Measurements from ENCODE around the gene CZIB. TPM values are rescaled to one million over a fixed set of nuclear protein-coding genes. Genes with fewer than 3 reads are reported as not detected.

Gene CZIB
- total and polyA plus RNA-seq, 3 experiments from 2014 or later, result 58.0 to 60.4 (median 58.4) TPM

- H3K36me3 Mint-ChIP-seq, result no peaks in the 10 kb centered on the region
- H3K27ac Mint-ChIP-seq, result no peak overlapping the region
- no peak overlapping the region for H3K4me3 Mint-ChIP-seq
- Histone ChIP-seq H3K36me3 (ENCODE audit: insufficient read depth, low read length) (no peaks in the 10 kb centered on the region), H3K27me3 (ENCODE audit: insufficient read depth, low read length, poor library complexity, severe bottlenecking) (no peaks in the 10 kb centered on the region), H3K9me3 (ENCODE audit: low read length) (no peaks in the 10 kb centered on the region), H3K4me1 (ENCODE audit: insufficient read depth, low read length) (no peaks in the 10 kb centered on the region), H3K27ac (ENCODE audit: low read depth, low read length) (no peak overlapping the region), H3K4me3 (ENCODE audit: low read length) (no peak overlapping the region)
- H3K9me3 Mint-ChIP-seq, result no peaks in the 10 kb centered on the region
- no peaks in the 10 kb centered on the region for H3K4me1 Mint-ChIP-seq
- DNase-seq, result no peak
- ChIA-PET CTCF (no interaction called here), POLR2A (no interaction called here)
- H3K27me3 Mint-ChIP-seq, result peaks cover 3 to 21% of the 10 kb centered on the region in 2 donors
Measured at GRCh38 chr1:53166912-53167311, 53.5 kb downstream of the CZIB start.

DNA sequence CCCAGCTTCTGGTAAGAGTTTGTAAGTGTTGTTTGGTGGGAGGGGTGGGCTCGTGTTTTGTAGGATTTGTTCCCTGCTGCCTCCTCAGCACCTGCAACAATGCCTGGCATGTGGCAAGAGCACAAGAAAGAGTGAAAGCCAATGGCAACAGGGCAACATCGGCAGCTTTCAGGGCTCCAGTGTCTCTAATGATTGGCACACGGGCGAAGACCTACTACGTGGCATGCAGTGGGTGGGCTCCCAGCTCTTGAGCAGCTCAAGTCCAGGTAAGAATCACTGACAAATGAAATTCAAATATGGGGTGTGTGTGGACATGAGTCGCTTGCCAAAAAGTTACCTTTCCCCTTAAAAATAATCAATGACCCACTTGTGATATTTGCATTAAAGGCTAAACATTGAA, 54.1 kb downstream of the CZIB start:
- H3K4me1 Mint-ChIP-seq, result no peaks in the 10 kb centered on the region
- no peak overlapping the region for H3K27ac Mint-ChIP-seq
- DNase-seq, result no peak
- no peak overlapping the region for H3K4me3 Mint-ChIP-seq
- POLR2A ChIA-PET, result no interaction called here
- H3K27ac ChIP-seq (ENCODE audit: low read depth, low read length), result no peak overlapping the region
- H3K4me1 ChIP-seq (ENCODE audit: insufficient read depth, low read length), result no peaks in the 10 kb centered on the region
- peaks cover 3 to 21% of the 10 kb centered on the region in 2 donors for H3K27me3 Mint-ChIP-seq
- no peaks in the 10 kb centered on the region for H3K27me3 ChIP-seq (ENCODE audit: insufficient read depth, low read length, poor library complexity, severe bottlenecking)
- CTCF ChIA-PET, result no interaction called here
- no peaks in the 10 kb centered on the region for H3K9me3 Mint-ChIP-seq
- H3K36me3 ChIP-seq (ENCODE audit: insufficient read depth, low read length), result no peaks in the 10 kb centered on the region
- no peaks in the 10 kb centered on the region for H3K36me3 Mint-ChIP-seq
- H3K4me3 ChIP-seq (ENCODE audit: low read length), result no peak overlapping the region
- no peaks in the 10 kb centered on the region for H3K9me3 ChIP-seq (ENCODE audit: low read length)

DNA sequence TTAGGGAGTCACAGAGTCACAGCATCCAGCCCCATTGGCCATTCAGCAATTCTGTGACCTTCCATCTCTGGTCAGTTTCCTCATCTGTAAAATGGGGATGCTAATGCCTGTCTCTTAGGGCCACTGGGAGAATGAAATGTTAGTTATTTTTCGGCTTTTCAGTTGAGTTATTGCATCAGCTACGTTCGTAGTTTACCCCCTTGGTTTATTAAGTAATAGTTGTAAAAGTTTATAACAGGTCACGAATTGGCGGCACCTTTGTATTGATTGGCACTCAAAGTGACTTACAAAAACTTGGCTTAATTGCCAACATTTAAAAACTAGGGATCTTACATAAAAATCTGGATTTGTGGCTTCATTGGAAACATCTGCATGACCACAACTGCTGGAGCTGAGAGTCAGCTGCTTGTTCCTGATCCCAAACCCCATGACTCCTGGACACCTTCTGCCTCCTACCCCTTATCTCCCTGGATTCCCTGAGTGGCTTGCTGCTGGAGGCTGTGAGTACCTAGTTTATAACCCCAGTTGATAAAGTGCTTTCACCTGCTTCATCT, 54.9 kb downstream of the CZIB start:
- no peaks in the 10 kb centered on the region for H3K4me1 ChIP-seq (ENCODE audit: insufficient read depth, low read length)
- Mint-ChIP-seq H3K27ac (no peak overlapping the region), H3K4me3 (no peak overlapping the region), H3K27me3 (peaks cover 3 to 21% of the 10 kb centered on the region in 2 donors), H3K4me1 (no peaks in the 10 kb centered on the region), H3K9me3 (no peaks in the 10 kb centered on the region), H3K36me3 (no peaks in the 10 kb centered on the region)
- H3K9me3 ChIP-seq (ENCODE audit: low read length), result no peaks in the 10 kb centered on the region
- H3K36me3 ChIP-seq (ENCODE audit: insufficient read depth, low read length), result no peaks in the 10 kb centered on the region
- H3K4me3 ChIP-seq (ENCODE audit: low read length), result no peak overlapping the region
- DNase-seq, result no peak
- no peaks in the 10 kb centered on the region for H3K27me3 ChIP-seq (ENCODE audit: insufficient read depth, low read length, poor library complexity, severe bottlenecking)
- ChIA-PET CTCF (no interaction called here), POLR2A (no interaction called here)
- no peak overlapping the region for H3K27ac ChIP-seq (ENCODE audit: low read depth, low read length)

Other genes with a start within 250 kb of the CZIB start
- not detected for gene PODN, start 158.4 kb downstream of the CZIB start, total RNA-seq
- gene PODN, start 158.4 kb downstream of the CZIB start, polyA plus RNA-seq, result 0.53 TPM
- not detected for gene SLC1A7, start 78.0 kb downstream of the CZIB start, total RNA-seq
- 0.08 TPM for gene SLC1A7, start 78.0 kb downstream of the CZIB start, polyA plus RNA-seq
- gene CPT2, start 23.8 kb downstream of the CZIB start, total RNA-seq, result 10 to 100 TPM; 20.5 to 21.4 TPM
- gene CPT2, start 23.8 kb downstream of the CZIB start, polyA plus RNA-seq, result 19.4 TPM
- 100 to 1,000 TPM; 127 to 129 TPM for gene MAGOH, start 17.9 kb upstream of the CZIB start, total RNA-seq
- 121 TPM for gene MAGOH, start 17.9 kb upstream of the CZIB start, polyA plus RNA-seq
- 10 to 100 TPM; 48.7 to 49.7 TPM for gene LRP8, start 107.4 kb upstream of the CZIB start, total RNA-seq
- gene LRP8, start 107.4 kb upstream of the CZIB start, polyA plus RNA-seq, result 2.7 TPM
- gene DMRTB1, start 238.8 kb upstream of the CZIB start, total RNA-seq, result not detected
- gene DMRTB1, start 238.8 kb upstream of the CZIB start, polyA plus RNA-seq, result not detected

Data from CD8-positive, alpha-beta memory T cell (primary cell).